ENCODE data around the gene PRAC2.

PRAC2 gene

GRCh38 chr17:48746916-48747444, 24.0 kb downstream of the PRAC2 start:
- TF ChIP-seq POLR2AphosphoS5 (IDR thresholded peaks at IDR 0.05; ENCODE audit: low read depth, low read length) (no peak), FOXP2 (optimal IDR thresholded peaks at IDR 0.05; ENCODE audit: borderline replicate concordance, extremely low read depth, extremely low read length, insufficient read depth) (no peak), SIN3A (IDR thresholded peaks at IDR 0.05; ENCODE audit: borderline replicate concordance, insufficient read depth, low read length) (no peak), REST (IDR thresholded peaks at IDR 0.05; ENCODE audit: insufficient read depth in 1 of 2, low read depth in 2 of 2, low read length in 2 of 2) (no peak), TAF1 (IDR thresholded peaks at IDR 0.05; ENCODE audit: borderline replicate concordance, insufficient read depth, low read length) (no peak)

- no peak for TF ChIP-seq FOXP2 (optimal IDR thresholded peaks at IDR 0.05; ENCODE audit: borderline replicate concordance, extremely low read depth, extremely low read length, insufficient read depth)
- no peak for TF ChIP-seq POLR2AphosphoS5 (IDR thresholded peaks at IDR 0.05; ENCODE audit: low read depth, low read length)
- no peak for TF ChIP-seq TAF1 (IDR thresholded peaks at IDR 0.05; ENCODE audit: borderline replicate concordance, insufficient read depth, low read length)
- no peak for TF ChIP-seq SIN3A (IDR thresholded peaks at IDR 0.05; ENCODE audit: borderline replicate concordance, insufficient read depth, low read length)
- no peak for TF ChIP-seq REST (IDR thresholded peaks at IDR 0.05; ENCODE audit: insufficient read depth in 1 of 2, low read depth in 2 of 2, low read length in 2 of 2)
These were observed 24.7 kb downstream of the PRAC2 start for GRCh38 chr17:48747445-48748363.

GRCh38 chr17:48748718-48749566, 26.0 kb downstream of the PRAC2 start:
- TF ChIP-seq SIN3A (IDR thresholded peaks at IDR 0.05; ENCODE audit: borderline replicate concordance, insufficient read depth, low read length) (no peak), FOXP2 (optimal IDR thresholded peaks at IDR 0.05; ENCODE audit: borderline replicate concordance, extremely low read depth, extremely low read length, insufficient read depth) (no peak), REST (IDR thresholded peaks at IDR 0.05; ENCODE audit: insufficient read depth in 1 of 2, low read depth in 2 of 2, low read length in 2 of 2) (no peak), POLR2AphosphoS5 (IDR thresholded peaks at IDR 0.05; ENCODE audit: low read depth, low read length) (no peak)

- TF ChIP-seq POLR2AphosphoS5 (IDR thresholded peaks at IDR 0.05; ENCODE audit: low read depth, low read length) (no peak), REST (IDR thresholded peaks at IDR 0.05; ENCODE audit: insufficient read depth in 1 of 2, low read depth in 2 of 2, low read length in 2 of 2) (no peak), FOXP2 (optimal IDR thresholded peaks at IDR 0.05; ENCODE audit: borderline replicate concordance, extremely low read depth, extremely low read length, insufficient read depth) (no peak), SIN3A (IDR thresholded peaks at IDR 0.05; ENCODE audit: borderline replicate concordance, insufficient read depth, low read length) (no peak), TAF1 (IDR thresholded peaks at IDR 0.05; ENCODE audit: borderline replicate concordance, insufficient read depth, low read length) (no peak)
These were observed 26.9 kb downstream of the PRAC2 start for GRCh38 chr17:48749621-48750553.
